CD4-positive, alpha-beta T cell treated with Interleukin-17A for 4 hours (primary cell): ENCODE data around the gene PROX2.
A peak's percentile ranks its signal among the peaks of the same experiment; 100 is the strongest.

Source experiments
- DNase-seq: peaks from one replicate; pipeline ENCODE4 v3.0.0-alpha.2; 2020; ENCODE audit warnings: mixed read lengths

Gene PROX2

GRCh38 chr14:74871819-74872218, 4.1 kb downstream of the PROX2 start:
- DNase-seq: no peak

- no peak for DNase-seq
These were observed 7.2 kb downstream of the PROX2 start for GRCh38 chr14:74868739-74869138.

GRCh38 chr14:74867673-74868072, 8.3 kb downstream of the PROX2 start:
- DNase-seq: peak; percentile 64

GRCh38 chr14:74866708-74867389, 9.1 kb downstream of the PROX2 start:
- DNase-seq: no peak

- no peak for DNase-seq
These were observed 10.8 kb downstream of the PROX2 start for GRCh38 chr14:74865156-74865555.

- no peak for DNase-seq
These were observed 11.7 kb downstream of the PROX2 start for GRCh38 chr14:74864198-74864597.

GRCh38 chr14:74863274-74863673, 12.7 kb downstream of the PROX2 start:
- DNase-seq: no peak

- DNase-seq: no peak
These were observed 14.2 kb downstream of the PROX2 start for GRCh38 chr14:74861734-74862090.

- peak; percentile 97 for DNase-seq
These were observed 14.8 kb downstream of the PROX2 start for GRCh38 chr14:74860899-74861733.

GRCh38 chr14:74859757-74860552, 16.0 kb downstream of the PROX2 start:
- DNase-seq: no peak

GRCh38 chr14:74858022-74858421, 17.9 kb downstream of the PROX2 start:
- DNase-seq: no peak

GRCh38 chr14:74856366-74856765, 19.6 kb downstream of the PROX2 start:
- no peak for DNase-seq

- no peak for DNase-seq
These were observed 20.0 kb downstream of the PROX2 start for GRCh38 chr14:74855945-74856344.

GRCh38 chr14:74855021-74855420, 20.9 kb downstream of the PROX2 start:
- no peak for DNase-seq

GRCh38 chr14:74853581-74853980, 22.4 kb downstream of the PROX2 start:
- DNase-seq: peak; percentile 19

GRCh38 chr14:74852922-74853530, 22.9 kb downstream of the PROX2 start:
- no peak for DNase-seq

GRCh38 chr14:74848768-74849167, 27.2 kb downstream of the PROX2 start:
- DNase-seq: no peak

- DNase-seq: no peak
These were observed 28.8 kb downstream of the PROX2 start for GRCh38 chr14:74846968-74847665.

GRCh38 chr14:74846168-74846567, 29.8 kb downstream of the PROX2 start:
- no peak for DNase-seq

GRCh38 chr14:74843653-74844052, 32.3 kb downstream of the PROX2 start:
- no peak for DNase-seq

GRCh38 chr14:74841230-74842207, 34.4 kb downstream of the PROX2 start:
- DNase-seq: peak; percentile 32
